GM23338 (cell line): Measurements from ENCODE around the gene NPC1.

ENCODE experiments used
- CREB1 ChIP-seq: fragments of 250-450 bp; sonication (Bioruptor Pico); IDR thresholded peaks from 2 replicates; pipeline ENCODE4 v1.5.0; 2020; ENCODE audit warnings: low read depth, mild to moderate bottlenecking, moderate library complexity
- EZH2 ChIP-seq: fragments of 200-600 bp; sonication (generic); IDR thresholded peaks from one replicate; pipeline ENCODE4 v1.8.0; 2017; ENCODE audit warnings: antibody characterized with exemption, mild to moderate bottlenecking, low read depth; ENCODE audit not compliant: unreplicated experiment
- EZH2phosphoT487 ChIP-seq: fragments of 200-600 bp; sonication (generic); IDR thresholded peaks from one replicate; pipeline ENCODE4 v1.8.1; 2018; ENCODE audit warnings: antibody characterized with exemption; ENCODE audit not compliant: unreplicated experiment
- JUNB ChIP-seq: IDR thresholded peaks from one replicate; pipeline ENCODE4 v1.6.1; 2016; ENCODE audit warnings: antibody characterized with exemption; ENCODE audit not compliant: unreplicated experiment
- POLR2AphosphoS5 ChIP-seq: IDR thresholded peaks from 2 replicates; pipeline ENCODE4 v1.6.1; 2016; ENCODE audit warnings: antibody characterized with exemption, low read depth
- TF ChIP-seq, protein P1 (sequence below), 2 experiments: fragments of 200-600 bp in 1 of 2; sonication (generic) in 1 of 2; conservative IDR thresholded peaks; 2 replicates each; pipeline versions ENCODE4 v1.5.1 to v1.6.1; 2016 to 2017; ENCODE audit warnings: antibody characterized with exemption in 2 of 2, low read depth in 2 of 2, mild to moderate bottlenecking in 2 of 2, moderate library complexity in 1 of 2
- TF ChIP-seq, protein P2 (sequence below): IDR thresholded peaks from one replicate; pipeline ENCODE4 v1.6.1; 2018; ENCODE audit warnings: antibody characterized with exemption; ENCODE audit not compliant: unreplicated experiment
- TF ChIP-seq, protein P3 (sequence below): fragments of 250-450 bp; sonication (Bioruptor Pico); IDR thresholded peaks from 2 replicates; pipeline ENCODE4 v1.5.0; 2020; ENCODE audit warnings: mild to moderate bottlenecking, moderate library complexity

DNA sequence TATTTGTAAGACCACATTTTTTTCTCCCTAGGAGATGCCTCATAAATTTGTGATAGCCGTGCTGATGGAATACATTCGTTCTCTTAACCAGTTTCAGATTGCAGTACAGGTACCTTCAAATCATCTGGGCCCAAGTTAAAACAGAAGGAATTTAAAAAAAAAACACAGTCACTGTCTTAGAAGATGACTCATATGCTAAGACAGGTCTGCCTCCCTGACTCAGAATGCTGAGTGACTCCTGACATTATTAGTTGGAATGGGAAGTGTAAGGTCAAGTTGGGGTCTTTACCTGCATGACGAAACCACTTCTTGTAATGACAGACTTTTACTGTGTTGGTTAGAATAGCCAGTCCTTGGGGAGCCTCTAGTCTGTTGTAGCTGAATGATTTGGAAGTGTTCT lies 56.7 kb downstream of the NPC1 start:
- TF ChIP-seq, protein P1, sequence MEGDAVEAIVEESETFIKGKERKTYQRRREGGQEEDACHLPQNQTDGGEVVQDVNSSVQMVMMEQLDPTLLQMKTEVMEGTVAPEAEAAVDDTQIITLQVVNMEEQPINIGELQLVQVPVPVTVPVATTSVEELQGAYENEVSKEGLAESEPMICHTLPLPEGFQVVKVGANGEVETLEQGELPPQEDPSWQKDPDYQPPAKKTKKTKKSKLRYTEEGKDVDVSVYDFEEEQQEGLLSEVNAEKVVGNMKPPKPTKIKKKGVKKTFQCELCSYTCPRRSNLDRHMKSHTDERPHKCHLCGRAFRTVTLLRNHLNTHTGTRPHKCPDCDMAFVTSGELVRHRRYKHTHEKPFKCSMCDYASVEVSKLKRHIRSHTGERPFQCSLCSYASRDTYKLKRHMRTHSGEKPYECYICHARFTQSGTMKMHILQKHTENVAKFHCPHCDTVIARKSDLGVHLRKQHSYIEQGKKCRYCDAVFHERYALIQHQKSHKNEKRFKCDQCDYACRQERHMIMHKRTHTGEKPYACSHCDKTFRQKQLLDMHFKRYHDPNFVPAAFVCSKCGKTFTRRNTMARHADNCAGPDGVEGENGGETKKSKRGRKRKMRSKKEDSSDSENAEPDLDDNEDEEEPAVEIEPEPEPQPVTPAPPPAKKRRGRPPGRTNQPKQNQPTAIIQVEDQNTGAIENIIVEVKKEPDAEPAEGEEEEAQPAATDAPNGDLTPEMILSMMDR (conservative IDR thresholded peaks at IDR 0.05; ENCODE audit: low read depth in 2 of 2): no peak
- no peak for TF ChIP-seq EZH2
- TF ChIP-seq EZH2phosphoT487: no peak
- TF ChIP-seq POLR2AphosphoS5: no peak
- no peak for TF ChIP-seq CREB1 (CRISPR knock-in tag)
- TF ChIP-seq, protein P2, sequence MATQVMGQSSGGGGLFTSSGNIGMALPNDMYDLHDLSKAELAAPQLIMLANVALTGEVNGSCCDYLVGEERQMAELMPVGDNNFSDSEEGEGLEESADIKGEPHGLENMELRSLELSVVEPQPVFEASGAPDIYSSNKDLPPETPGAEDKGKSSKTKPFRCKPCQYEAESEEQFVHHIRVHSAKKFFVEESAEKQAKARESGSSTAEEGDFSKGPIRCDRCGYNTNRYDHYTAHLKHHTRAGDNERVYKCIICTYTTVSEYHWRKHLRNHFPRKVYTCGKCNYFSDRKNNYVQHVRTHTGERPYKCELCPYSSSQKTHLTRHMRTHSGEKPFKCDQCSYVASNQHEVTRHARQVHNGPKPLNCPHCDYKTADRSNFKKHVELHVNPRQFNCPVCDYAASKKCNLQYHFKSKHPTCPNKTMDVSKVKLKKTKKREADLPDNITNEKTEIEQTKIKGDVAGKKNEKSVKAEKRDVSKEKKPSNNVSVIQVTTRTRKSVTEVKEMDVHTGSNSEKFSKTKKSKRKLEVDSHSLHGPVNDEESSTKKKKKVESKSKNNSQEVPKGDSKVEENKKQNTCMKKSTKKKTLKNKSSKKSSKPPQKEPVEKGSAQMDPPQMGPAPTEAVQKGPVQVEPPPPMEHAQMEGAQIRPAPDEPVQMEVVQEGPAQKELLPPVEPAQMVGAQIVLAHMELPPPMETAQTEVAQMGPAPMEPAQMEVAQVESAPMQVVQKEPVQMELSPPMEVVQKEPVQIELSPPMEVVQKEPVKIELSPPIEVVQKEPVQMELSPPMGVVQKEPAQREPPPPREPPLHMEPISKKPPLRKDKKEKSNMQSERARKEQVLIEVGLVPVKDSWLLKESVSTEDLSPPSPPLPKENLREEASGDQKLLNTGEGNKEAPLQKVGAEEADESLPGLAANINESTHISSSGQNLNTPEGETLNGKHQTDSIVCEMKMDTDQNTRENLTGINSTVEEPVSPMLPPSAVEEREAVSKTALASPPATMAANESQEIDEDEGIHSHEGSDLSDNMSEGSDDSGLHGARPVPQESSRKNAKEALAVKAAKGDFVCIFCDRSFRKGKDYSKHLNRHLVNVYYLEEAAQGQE: no peak
- TF ChIP-seq, protein P3, sequence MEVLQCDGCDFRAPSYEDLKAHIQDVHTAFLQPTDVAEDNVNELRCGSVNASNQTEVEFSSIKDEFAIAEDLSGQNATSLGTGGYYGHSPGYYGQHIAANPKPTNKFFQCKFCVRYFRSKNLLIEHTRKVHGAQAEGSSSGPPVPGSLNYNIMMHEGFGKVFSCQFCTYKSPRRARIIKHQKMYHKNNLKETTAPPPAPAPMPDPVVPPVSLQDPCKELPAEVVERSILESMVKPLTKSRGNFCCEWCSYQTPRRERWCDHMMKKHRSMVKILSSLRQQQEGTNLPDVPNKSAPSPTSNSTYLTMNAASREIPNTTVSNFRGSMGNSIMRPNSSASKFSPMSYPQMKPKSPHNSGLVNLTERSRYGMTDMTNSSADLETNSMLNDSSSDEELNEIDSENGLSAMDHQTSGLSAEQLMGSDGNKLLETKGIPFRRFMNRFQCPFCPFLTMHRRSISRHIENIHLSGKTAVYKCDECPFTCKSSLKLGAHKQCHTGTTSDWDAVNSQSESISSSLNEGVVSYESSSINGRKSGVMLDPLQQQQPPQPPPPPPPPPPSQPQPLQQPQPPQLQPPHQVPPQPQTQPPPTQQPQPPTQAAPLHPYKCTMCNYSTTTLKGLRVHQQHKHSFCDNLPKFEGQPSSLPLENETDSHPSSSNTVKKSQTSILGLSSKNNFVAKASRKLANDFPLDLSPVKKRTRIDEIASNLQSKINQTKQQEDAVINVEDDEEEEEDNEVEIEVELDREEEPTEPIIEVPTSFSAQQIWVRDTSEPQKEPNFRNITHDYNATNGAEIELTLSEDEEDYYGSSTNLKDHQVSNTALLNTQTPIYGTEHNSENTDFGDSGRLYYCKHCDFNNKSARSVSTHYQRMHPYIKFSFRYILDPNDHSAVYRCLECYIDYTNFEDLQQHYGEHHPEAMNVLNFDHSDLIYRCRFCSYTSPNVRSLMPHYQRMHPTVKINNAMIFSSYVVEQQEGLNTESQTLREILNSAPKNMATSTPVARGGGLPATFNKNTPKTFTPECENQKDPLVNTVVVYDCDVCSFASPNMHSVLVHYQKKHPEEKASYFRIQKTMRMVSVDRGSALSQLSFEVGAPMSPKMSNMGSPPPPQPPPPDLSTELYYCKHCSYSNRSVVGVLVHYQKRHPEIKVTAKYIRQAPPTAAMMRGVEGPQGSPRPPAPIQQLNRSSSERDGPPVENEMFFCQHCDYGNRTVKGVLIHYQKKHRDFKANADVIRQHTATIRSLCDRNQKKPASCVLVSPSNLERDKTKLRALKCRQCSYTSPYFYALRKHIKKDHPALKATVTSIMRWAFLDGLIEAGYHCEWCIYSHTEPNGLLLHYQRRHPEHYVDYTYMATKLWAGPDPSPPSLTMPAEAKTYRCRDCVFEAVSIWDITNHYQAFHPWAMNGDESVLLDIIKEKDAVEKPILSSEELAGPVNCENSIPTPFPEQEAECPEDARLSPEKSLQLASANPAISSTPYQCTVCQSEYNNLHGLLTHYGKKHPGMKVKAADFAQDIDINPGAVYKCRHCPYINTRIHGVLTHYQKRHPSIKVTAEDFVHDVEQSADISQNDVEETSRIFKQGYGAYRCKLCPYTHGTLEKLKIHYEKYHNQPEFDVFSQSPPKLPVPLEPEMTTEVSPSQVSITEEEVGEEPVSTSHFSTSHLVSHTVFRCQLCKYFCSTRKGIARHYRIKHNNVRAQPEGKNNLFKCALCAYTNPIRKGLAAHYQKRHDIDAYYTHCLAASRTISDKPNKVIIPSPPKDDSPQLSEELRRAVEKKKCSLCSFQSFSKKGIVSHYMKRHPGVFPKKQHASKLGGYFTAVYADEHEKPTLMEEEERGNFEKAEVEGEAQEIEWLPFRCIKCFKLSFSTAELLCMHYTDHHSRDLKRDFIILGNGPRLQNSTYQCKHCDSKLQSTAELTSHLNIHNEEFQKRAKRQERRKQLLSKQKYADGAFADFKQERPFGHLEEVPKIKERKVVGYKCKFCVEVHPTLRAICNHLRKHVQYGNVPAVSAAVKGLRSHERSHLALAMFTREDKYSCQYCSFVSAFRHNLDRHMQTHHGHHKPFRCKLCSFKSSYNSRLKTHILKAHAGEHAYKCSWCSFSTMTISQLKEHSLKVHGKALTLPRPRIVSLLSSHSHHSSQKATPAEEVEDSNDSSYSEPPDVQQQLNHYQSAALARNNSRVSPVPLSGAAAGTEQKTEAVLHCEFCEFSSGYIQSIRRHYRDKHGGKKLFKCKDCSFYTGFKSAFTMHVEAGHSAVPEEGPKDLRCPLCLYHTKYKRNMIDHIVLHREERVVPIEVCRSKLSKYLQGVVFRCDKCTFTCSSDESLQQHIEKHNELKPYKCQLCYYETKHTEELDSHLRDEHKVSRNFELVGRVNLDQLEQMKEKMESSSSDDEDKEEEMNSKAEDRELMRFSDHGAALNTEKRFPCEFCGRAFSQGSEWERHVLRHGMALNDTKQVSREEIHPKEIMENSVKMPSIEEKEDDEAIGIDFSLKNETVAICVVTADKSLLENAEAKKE (CRISPR knock-in tag): no peak
- no peak for TF ChIP-seq JUNB
